K562 (cell line): Measurements from ENCODE around the gene APLP1. TPM values are rescaled to one million over a fixed set of nuclear protein-coding genes. Genes with fewer than 3 reads are reported as not detected.

Experiments
- ATAC-seq: fragments of 200-7000 bp; cut with Tn5 transposase; 3 replicates; pipeline ENCODE4 v1.9.1; 2020; ENCODE audit warnings: moderate library complexity
- BruUV-seq: library from RNA; stranded (reverse); fragments of 400-500 nt; replicated peaks from 2 replicates; lab custom pipeline; 2021; lab: Mats Ljungman, UMichigan
- CTCF ChIA-PET: fragments of 300-600 bp; formaldehyde crosslinking; extraction: SDS; loops from one replicate; lab custom pipeline; 2021; ENCODE audit warnings: low intra/inter-chr PET ratio; lab: Yijun Ruan, JAX
- POLR2A ChIA-PET: fragments of 300-600, 350-650 bp; sonication (Branson Sonifier 250); formaldehyde crosslinking; extraction: SDS; loops from one replicate; lab custom pipeline; 2021; ENCODE audit warnings: antibody characterized with exemption, inconsistent platforms; lab: Yijun Ruan, JAX
- DNase-seq, 4 experiments: peaks; one replicate each; pipeline versions ENCODE4 v3.0.0 to v3.0.0-alpha.2; 2011 to 2018; ENCODE audit warnings: low spot score in 3 of 4, mixed read lengths in 3 of 4; ENCODE audit errors: extremely low read depth in 1 of 4
- FAIRE-seq: peaks from 2 replicates; lab custom pipeline; 2011; peaks lifted over from hg19 to GRCh38; lab: Jason Lieb, UNC
- H2AFZ ChIP-seq: 2 replicates; pipeline ENCODE4 v1.6.0; 2011; ENCODE audit warnings: low read depth, low read length, control low read depth, inconsistent platforms
- H3K27ac ChIP-seq: fragments of 200-600 bp; 3 replicates; pipeline ENCODE4 v1.8.0; 2011; ENCODE audit warnings: low read depth, mild to moderate bottlenecking, control low read depth, inconsistent platforms, low read length, moderate library complexity, mixed read lengths; ENCODE audit errors: extremely low read depth
- H3K27me3 ChIP-seq, 2 experiments: fragments of 300-600 bp in 1 of 2; 2 replicates in 1 of 2; 3 replicates in 1 of 2; pipeline versions ENCODE4 v1.6.0 to v1.8.0; 2011; ENCODE audit warnings: inconsistent platforms in 2 of 2, low read length in 2 of 2, mild to moderate bottlenecking in 1 of 2, mixed read lengths in 1 of 2, moderate library complexity in 1 of 2; ENCODE audit not compliant: control insufficient read depth in 2 of 2, insufficient read depth in 2 of 2
- H3K36me3 ChIP-seq: fragments of 300-600 bp; 3 replicates; pipeline ENCODE4 v1.8.0; 2011; ENCODE audit warnings: mild to moderate bottlenecking, low read length, inconsistent platforms; ENCODE audit not compliant: control insufficient read depth, insufficient read depth
- H3K4me1 ChIP-seq, 2 experiments: fragments of 200-600 bp in 1 of 2; replicated peaks in 1 of 2; 2 replicates in 1 of 2; 3 replicates in 1 of 2; pipeline versions ENCODE4 v1.5.1 to v1.8.0; 2011; ENCODE audit warnings: inconsistent platforms in 2 of 2, low read length in 2 of 2, mild to moderate bottlenecking in 1 of 2, mixed read lengths in 1 of 2, moderate library complexity in 1 of 2; ENCODE audit not compliant: control insufficient read depth in 2 of 2, insufficient read depth in 2 of 2
- H3K4me2 ChIP-seq: 2 replicates; pipeline ENCODE4 v1.6.1; 2011; ENCODE audit warnings: low read length, control low read depth, inconsistent platforms, mixed read lengths; ENCODE audit not compliant: insufficient read depth
- H3K4me3 ChIP-seq: fragments of 200-600 bp; sonication (generic), shearing (Covaris generic); 2 replicates; pipeline ENCODE4 v1.5.1; 2016; ENCODE audit warnings: control low read depth, inconsistent platforms
- H3K79me2 ChIP-seq: fragments of 200-600 bp; 3 replicates; pipeline ENCODE4 v1.8.0; 2011; ENCODE audit warnings: low read length, inconsistent platforms; ENCODE audit not compliant: control insufficient read depth, insufficient read depth
- H3K9ac ChIP-seq, 2 experiments: 2 replicates each; pipeline versions ENCODE4 v1.6.0 to v1.6.1; 2011; ENCODE audit warnings: low read depth in 2 of 2, low read length in 2 of 2, control low read depth in 1 of 2, inconsistent platforms in 1 of 2, mild to moderate bottlenecking in 1 of 2, mixed read lengths in 1 of 2; ENCODE audit not compliant: insufficient read depth in 1 of 2
- H3K9me1 ChIP-seq: one replicate; pipeline ENCODE4 v1.6.0; 2011; ENCODE audit warnings: inconsistent platforms, mild to moderate bottlenecking, low read length, moderate library complexity; ENCODE audit not compliant: control insufficient read depth, insufficient read depth
- H3K9me3 ChIP-seq: replicated peaks from 2 replicates; pipeline ENCODE4 v1.5.1; 2011; ENCODE audit warnings: low read depth, low read length, inconsistent platforms; ENCODE audit not compliant: control insufficient read depth, insufficient read depth
- H4K20me1 ChIP-seq: replicated peaks from 2 replicates; pipeline ENCODE4 v1.6.1; 2011; ENCODE audit warnings: low read length, inconsistent platforms, mixed read lengths; ENCODE audit not compliant: control insufficient read depth, insufficient read depth
- CCAR2 ChIP-seq: fragments of 200-400 bp; formaldehyde crosslinking; IDR thresholded peaks from 2 replicates; pipeline ENCODE4 v1.6.1; 2017; ENCODE audit warnings: mild to moderate bottlenecking, low read depth, low read length
- CHCHD3 ChIP-seq: fragments of 250-450 bp; sonication (Bioruptor Pico); IDR thresholded peaks from 2 replicates; pipeline ENCODE4 v2.1.2; 2022; ENCODE audit warnings: mild to moderate bottlenecking
- DACH1 ChIP-seq: fragments of 450-650 bp; IDR thresholded peaks from 2 replicates; pipeline ENCODE4 v1.6.1; 2018; ENCODE audit not compliant: partially characterized antibody
- ESRRA ChIP-seq: fragments of 450-650 bp; IDR thresholded peaks from 2 replicates; pipeline ENCODE4 v1.6.1; 2014; ENCODE audit warnings: low read depth, mild to moderate bottlenecking, moderate library complexity, borderline replicate concordance
- GATA2 ChIP-seq: sonication (generic); formaldehyde crosslinking; IDR thresholded peaks from 2 replicates; pipeline ENCODE4 v1.4.0; 2020; ENCODE audit warnings: mild to moderate bottlenecking, missing genetic modification reagents
- HDAC6 ChIP-seq: IDR thresholded peaks from 2 replicates; pipeline ENCODE4 v1.6.1; 2012; ENCODE audit warnings: low read depth, mild to moderate bottlenecking, control low read depth, inconsistent platforms, low read length, moderate library complexity
- JUNB ChIP-seq: fragments of 450-650 bp; formaldehyde crosslinking; conservative IDR thresholded peaks from 2 replicates; pipeline ENCODE4 v1.4.0; 2020; ENCODE audit warnings: mild to moderate bottlenecking
- MAX ChIP-seq: sonication (generic); formaldehyde crosslinking; IDR thresholded peaks from 2 replicates; pipeline ENCODE4 v1.9.0; 2022; ENCODE audit warnings: mild to moderate bottlenecking, missing genetic modification reagents
- MTA1 ChIP-seq: fragments of 450-650 bp; IDR thresholded peaks from 2 replicates; pipeline ENCODE4 v1.6.1; 2017; ENCODE audit warnings: borderline replicate concordance
- RCOR1 ChIP-seq, 2 experiments: IDR thresholded peaks; 2 replicates each; pipeline ENCODE4 v1.6.1; 2012; ENCODE audit warnings: low read depth in 2 of 2, low read length in 2 of 2, borderline replicate concordance in 1 of 2, improper control_type of control experiment in 1 of 2
- XRCC3 ChIP-seq: fragments of 450-650 bp; IDR thresholded peaks from 2 replicates; pipeline ENCODE4 v1.6.1; 2017; ENCODE audit warnings: mild to moderate bottlenecking, moderate library complexity
- WGBS: fragments of 100-300 bp; shearing (Covaris generic); methylation state at CpG from one replicate; pipeline ENCODE4 v1.1.6; 2016; ENCODE audit warnings: low coverage, mixed read lengths; ENCODE audit not compliant: insufficient coverage; ENCODE audit errors: missing lambda C conversion rate; 5-methylcytosine and 5-hydroxymethylcytosine counted together
- in situ Hi-C: fragments of 300-500 bp; cut with MboI; formaldehyde crosslinking; loops from 4 replicates; pipeline ENCODE4 v1.15.0; 2018; ENCODE audit warnings: inconsistent platforms, mixed read lengths
- intact Hi-C: fragments of 100-400 bp; cut with micrococcal nuclease; formaldehyde crosslinking; loops from 2 replicates; pipeline ENCODE4 v1.14.2; 2022
- polyA plus RNA-seq, 8 experiments: library from polyadenylated mRNA; depleted of rRNA in 4 of 8; stranded (reverse) in 5 of 8; unstranded in 3 of 8; fragments of >200 nt; fragmentation: Nextera tagmentation in 2 of 8; fragmentation: Illumina TruSeq in 1 of 8; extraction: Ambion mirVana in 2 of 8; extraction: Trizol in 1 of 8; gene quantifications; 2 replicates each; pipeline versions ENCODE4 v1.2.1 to v1.2.3, GENCODE V29; 2011 to 2014; ENCODE audit warnings: inconsistent platforms in 1 of 8, missing spikeins in 1 of 8
- total RNA-seq, 7 experiments: library from RNA; depleted of rRNA in 6 of 7; stranded (reverse); fragments of >200 nt in 6 of 7; fragmentation: Illumina TruSeq in 2 of 7; extraction: Trizol in 2 of 7; gene quantifications; 2 replicates each; pipeline versions ENCODE4 v1.2.1 to v1.2.3, GENCODE V29; 2011 to 2021; ENCODE audit warnings: low replicate concordance in 1 of 7
- TF ChIP-seq, protein P1 (sequence below): sonication (generic); formaldehyde crosslinking; IDR thresholded peaks from 2 replicates; pipeline ENCODE4 v1.8.0; 2022; ENCODE audit warnings: mild to moderate bottlenecking, missing genetic modification reagents
- TF ChIP-seq, protein P2 (sequence below): fragments of 250-450 bp; sonication (Bioruptor Pico); IDR thresholded peaks from 2 replicates; pipeline ENCODE4 v1.9.0; 2021; ENCODE audit warnings: mild to moderate bottlenecking
- TF ChIP-seq, protein P3 (sequence below): fragments of 250-450 bp; sonication (Bioruptor Pico); IDR thresholded peaks from 2 replicates; pipeline ENCODE4 v1.8.0; 2021; ENCODE audit warnings: mild to moderate bottlenecking, moderate library complexity

The APLP1 gene
- total and polyA plus RNA-seq, 9 of the 15 experiments (the other 6 are each of a cell fraction or from before 2014, with no cell fraction given), result 0.69 to 9.9 (median 4.7) TPM

- TF ChIP-seq MAX (peak; percentile 20; the same call in 1 of the 2 replicates), ESRRA (peak; percentile 65; the same call in 1 of the 2 replicates)
- TF ChIP-seq, all 486 proteins: peak for 8
These were observed 21.2 kb downstream of the APLP1 start (continued) for GRCh38 chr19:35889370-35890112.

DNA sequence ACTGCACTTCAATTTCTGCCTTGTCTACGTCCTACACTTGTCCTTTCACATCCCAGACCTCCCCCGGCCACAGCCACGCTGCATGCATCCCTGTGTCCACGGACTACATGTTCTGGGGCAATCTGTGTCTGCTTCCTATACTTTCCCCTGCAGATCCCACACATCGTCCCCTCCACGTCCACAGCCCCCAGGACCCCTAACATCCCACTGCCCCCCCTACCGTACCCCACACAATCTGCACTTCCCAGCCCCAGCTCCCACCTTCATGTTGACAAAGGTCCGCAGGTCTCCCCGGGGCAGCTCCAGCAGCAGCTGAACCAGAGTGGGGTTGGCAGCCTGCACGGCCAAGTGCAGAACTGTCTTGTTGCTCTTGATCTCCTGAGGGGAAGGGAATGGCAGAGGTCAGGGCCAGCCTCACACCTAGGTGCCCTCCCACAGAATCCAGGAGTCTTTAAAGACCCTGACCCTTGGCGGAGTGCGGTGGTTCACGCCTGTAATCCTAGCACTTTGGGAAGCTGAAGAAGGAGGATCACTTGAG is 21.8 kb downstream of the APLP1 start:
- no TSS peak for BruUV-seq
- no peaks in the 10 kb centered on the region for H4K20me1 ChIP-seq
- no peaks in the 10 kb centered on the region for H3K27me3 ChIP-seq
- H3K27ac ChIP-seq, result no peak overlapping the region
- H3K9me1 ChIP-seq, result no peaks in the 10 kb centered on the region
- FAIRE-seq (no peak), DNase-seq (no peak), ATAC-seq (no peak)
- H3K4me1 ChIP-seq, result peaks cover 0 to 5% of the 10 kb centered on the region in 2 experiments; a peak in 1 of 5 replicates
- intact Hi-C loops, result no loop called here
- peaks cover 39% of the 10 kb centered on the region; the same call in 2 of the 3 replicates for H3K36me3 ChIP-seq
- no peak overlapping the region for H2AFZ ChIP-seq
- H3K9ac ChIP-seq, result no peak overlapping the region; a peak in 1 of 4 replicates
- ChIA-PET POLR2A (interaction anchor here (1.4 kb wide), 1 partner anchor 22 kb away, joined by 6 read pairs; no protein-coding TSS in a partner anchor), CTCF (no interaction called here)
- H3K79me2 ChIP-seq, result no peaks in the 10 kb centered on the region
- H3K9me3 ChIP-seq, result no peaks in the 10 kb centered on the region
- in situ Hi-C loops, result no loop called here
- H3K4me2 ChIP-seq, result no peak overlapping the region
- 92% methylated on average over 10 of the region's 13 CpGs for WGBS
- H3K4me3 ChIP-seq, result no peak overlapping the region
- TF ChIP-seq GATA2 (CRISPR knock-in tag), result no peak
- TF ChIP-seq XRCC3, result no peak
- TF ChIP-seq DACH1, result no peak
- no peak for TF ChIP-seq RCOR1 (IDR thresholded peaks at IDR 0.05; ENCODE audit: borderline replicate concordance in 1 of 2, low read depth in 2 of 2, low read length in 2 of 2)
- TF ChIP-seq, protein P1, sequence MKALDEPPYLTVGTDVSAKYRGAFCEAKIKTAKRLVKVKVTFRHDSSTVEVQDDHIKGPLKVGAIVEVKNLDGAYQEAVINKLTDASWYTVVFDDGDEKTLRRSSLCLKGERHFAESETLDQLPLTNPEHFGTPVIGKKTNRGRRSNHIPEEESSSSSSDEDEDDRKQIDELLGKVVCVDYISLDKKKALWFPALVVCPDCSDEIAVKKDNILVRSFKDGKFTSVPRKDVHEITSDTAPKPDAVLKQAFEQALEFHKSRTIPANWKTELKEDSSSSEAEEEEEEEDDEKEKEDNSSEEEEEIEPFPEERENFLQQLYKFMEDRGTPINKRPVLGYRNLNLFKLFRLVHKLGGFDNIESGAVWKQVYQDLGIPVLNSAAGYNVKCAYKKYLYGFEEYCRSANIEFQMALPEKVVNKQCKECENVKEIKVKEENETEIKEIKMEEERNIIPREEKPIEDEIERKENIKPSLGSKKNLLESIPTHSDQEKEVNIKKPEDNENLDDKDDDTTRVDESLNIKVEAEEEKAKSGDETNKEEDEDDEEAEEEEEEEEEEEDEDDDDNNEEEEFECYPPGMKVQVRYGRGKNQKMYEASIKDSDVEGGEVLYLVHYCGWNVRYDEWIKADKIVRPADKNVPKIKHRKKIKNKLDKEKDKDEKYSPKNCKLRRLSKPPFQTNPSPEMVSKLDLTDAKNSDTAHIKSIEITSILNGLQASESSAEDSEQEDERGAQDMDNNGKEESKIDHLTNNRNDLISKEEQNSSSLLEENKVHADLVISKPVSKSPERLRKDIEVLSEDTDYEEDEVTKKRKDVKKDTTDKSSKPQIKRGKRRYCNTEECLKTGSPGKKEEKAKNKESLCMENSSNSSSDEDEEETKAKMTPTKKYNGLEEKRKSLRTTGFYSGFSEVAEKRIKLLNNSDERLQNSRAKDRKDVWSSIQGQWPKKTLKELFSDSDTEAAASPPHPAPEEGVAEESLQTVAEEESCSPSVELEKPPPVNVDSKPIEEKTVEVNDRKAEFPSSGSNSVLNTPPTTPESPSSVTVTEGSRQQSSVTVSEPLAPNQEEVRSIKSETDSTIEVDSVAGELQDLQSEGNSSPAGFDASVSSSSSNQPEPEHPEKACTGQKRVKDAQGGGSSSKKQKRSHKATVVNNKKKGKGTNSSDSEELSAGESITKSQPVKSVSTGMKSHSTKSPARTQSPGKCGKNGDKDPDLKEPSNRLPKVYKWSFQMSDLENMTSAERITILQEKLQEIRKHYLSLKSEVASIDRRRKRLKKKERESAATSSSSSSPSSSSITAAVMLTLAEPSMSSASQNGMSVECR (CRISPR knock-in tag), result no peak
- TF ChIP-seq, protein P2, sequence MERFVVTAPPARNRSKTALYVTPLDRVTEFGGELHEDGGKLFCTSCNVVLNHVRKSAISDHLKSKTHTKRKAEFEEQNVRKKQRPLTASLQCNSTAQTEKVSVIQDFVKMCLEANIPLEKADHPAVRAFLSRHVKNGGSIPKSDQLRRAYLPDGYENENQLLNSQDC (CRISPR knock-in tag), result no peak
- no peak for TF ChIP-seq JUNB
- TF ChIP-seq, protein P3, sequence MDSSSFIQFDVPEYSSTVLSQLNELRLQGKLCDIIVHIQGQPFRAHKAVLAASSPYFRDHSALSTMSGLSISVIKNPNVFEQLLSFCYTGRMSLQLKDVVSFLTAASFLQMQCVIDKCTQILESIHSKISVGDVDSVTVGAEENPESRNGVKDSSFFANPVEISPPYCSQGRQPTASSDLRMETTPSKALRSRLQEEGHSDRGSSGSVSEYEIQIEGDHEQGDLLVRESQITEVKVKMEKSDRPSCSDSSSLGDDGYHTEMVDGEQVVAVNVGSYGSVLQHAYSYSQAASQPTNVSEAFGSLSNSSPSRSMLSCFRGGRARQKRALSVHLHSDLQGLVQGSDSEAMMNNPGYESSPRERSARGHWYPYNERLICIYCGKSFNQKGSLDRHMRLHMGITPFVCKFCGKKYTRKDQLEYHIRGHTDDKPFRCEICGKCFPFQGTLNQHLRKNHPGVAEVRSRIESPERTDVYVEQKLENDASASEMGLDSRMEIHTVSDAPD, result no peak
- no peak for TF ChIP-seq CHCHD3 (CRISPR knock-in tag)
- TF ChIP-seq CCAR2, result no peak
- no peak for TF ChIP-seq MTA1
- no peak for TF ChIP-seq HDAC6
